Activated naive CD4-positive, alpha-beta T cell (primary cell): ENCODE results near the gene ZNF775.

Source experiments
- DNase-seq, 4 experiments: peaks; one replicate each; lab custom pipeline; 2025; lab: John Stamatoyannopoulos, UW

The ZNF775 gene

GRCh38 chr7:150346922-150347321 lies 32.2 kb upstream of the ZNF775 start:
- no peak for DNase-seq

- DNase-seq, result no peak
Observed at GRCh38 chr7:150351587-150352194, 27.4 kb upstream of the ZNF775 start.

- no peak for DNase-seq
Observed at GRCh38 chr7:150355666-150356059, 23.5 kb upstream of the ZNF775 start.

GRCh38 chr7:150356265-150356897 lies 22.7 kb upstream of the ZNF775 start:
- DNase-seq, result no peak

- DNase-seq, result peak in 2 of 4 experiments; percentile 34 to 58
Observed at GRCh38 chr7:150357270-150357669, 21.9 kb upstream of the ZNF775 start.

- no peak for DNase-seq
Observed at GRCh38 chr7:150357771-150358427, 21.2 kb upstream of the ZNF775 start.

GRCh38 chr7:150358433-150358832 lies 20.7 kb upstream of the ZNF775 start:
- no peak for DNase-seq

GRCh38 chr7:150358988-150359621 lies 20.0 kb upstream of the ZNF775 start:
- no peak for DNase-seq

GRCh38 chr7:150359622-150360362 lies 19.3 kb upstream of the ZNF775 start:
- DNase-seq, result no peak

- DNase-seq, result no peak
Observed at GRCh38 chr7:150360363-150361058, 18.6 kb upstream of the ZNF775 start.

GRCh38 chr7:150361402-150361801 lies 17.7 kb upstream of the ZNF775 start:
- DNase-seq, result no peak

GRCh38 chr7:150361807-150362621 lies 17.1 kb upstream of the ZNF775 start:
- DNase-seq, result no peak

GRCh38 chr7:150363370-150363769 lies 15.8 kb upstream of the ZNF775 start:
- no peak for DNase-seq

- DNase-seq, result no peak
Observed at GRCh38 chr7:150363872-150364271, 15.3 kb upstream of the ZNF775 start.

- no peak for DNase-seq
Observed at GRCh38 chr7:150365194-150365593, 13.9 kb upstream of the ZNF775 start.

GRCh38 chr7:150365673-150366398 lies 13.3 kb upstream of the ZNF775 start:
- DNase-seq, result no peak

- no peak for DNase-seq
Observed at GRCh38 chr7:150367677-150368095, 11.4 kb upstream of the ZNF775 start.

GRCh38 chr7:150368096-150368883 lies 10.8 kb upstream of the ZNF775 start, which contains the start of gene REPIN1:
Gene REPIN1, plus strand, starts transcription at chr7:150368822. Its CDS starts 890 bp downstream, at chr7:150369712.
- peak; percentile 51 to 65 (median 62) for DNase-seq
